ENCODE results near the gene SMCO3. TPM values are rescaled to one million over a fixed set of nuclear protein-coding genes. Genes with fewer than 3 reads are reported as not detected.

Gene SMCO3
- total and polyA plus RNA-seq, 2 of the 8 experiments (the other 6 are each of a cell fraction or from before 2014, with no cell fraction given): not detected

GRCh38 chr12:14825256-14825655 lies 11.3 kb upstream of the SMCO3 start:
- FAIRE-seq (no peak), DNase-seq (ENCODE audit: low read depth in 1 of 2, low spot score in 2 of 2) (no peak)
- Histone ChIP-seq H3K9ac (replicated peaks in 1 of 4; ENCODE audit: extremely low read depth in 1 of 4, low read depth in 3 of 4, low read length in 3 of 4) (no peak overlapping the region), H3K4ac (replicated peaks; ENCODE audit: insufficient read length, low read depth, low read length) (no peak overlapping the region), H4K20me1 (replicated peaks in 1 of 2; ENCODE audit: control insufficient read depth in 1 of 2, insufficient read depth in 2 of 2, low read length in 2 of 2) (no peaks in the 10 kb centered on the region), H3K23ac (ENCODE audit: insufficient read length) (no peak overlapping the region), H3K4me2 (ENCODE audit: insufficient read depth in 1 of 2, low read depth in 2 of 2, low read length in 2 of 2) (no peak overlapping the region), H3K79me1 (ENCODE audit: low read depth, low read length) (no peaks in the 10 kb centered on the region), H3K79me2 (ENCODE audit: control insufficient read depth in 1 of 2, insufficient read depth in 2 of 2, low read length in 2 of 2) (no peaks in the 10 kb centered on the region), H2AFZ (ENCODE audit: low read length) (no peak overlapping the region), H2BK15ac (ENCODE audit: low read length) (no peak overlapping the region), H3K14ac (ENCODE audit: insufficient read length) (no peak overlapping the region), H2BK5ac (ENCODE audit: low read depth, low read length) (no peak overlapping the region), H4K8ac (ENCODE audit: extremely low read depth, insufficient read depth, low read length) (no peak overlapping the region), H4K5ac (ENCODE audit: insufficient read length, low read depth, low read length) (no peak overlapping the region), H2BK120ac (replicated peaks; ENCODE audit: low read depth, low read length) (no peak overlapping the region), H3K27ac (ENCODE audit: low read depth, low read length) (no peak overlapping the region), H3K56ac (replicated peaks; ENCODE audit: insufficient read length, low read depth, low read length) (no peak overlapping the region), H4K91ac (replicated peaks; ENCODE audit: insufficient read length, low read length) (no peak overlapping the region), H3K36me3 (ENCODE audit: control insufficient read depth in 2 of 4, insufficient read depth in 4 of 4, low read length in 3 of 4) (no peaks in the 10 kb centered on the region), H3K9me3 (ENCODE audit: insufficient read depth in 2 of 2, low read depth in 1 of 2, low read length in 1 of 2) (no peaks in the 10 kb centered on the region), H3K23me2 (ENCODE audit: low read depth, low read length) (no peaks in the 10 kb centered on the region; the same call in 1 of the 2 replicates), H3K18ac (ENCODE audit: extremely low read depth, low read length) (no peak overlapping the region), H3K27me3 (replicated peaks in 1 of 4; ENCODE audit: control insufficient read depth in 3 of 4, extremely low read depth in 1 of 4, insufficient read depth in 3 of 4, low read length in 3 of 4) (no peaks in the 10 kb centered on the region), H2BK12ac (ENCODE audit: low read depth, low read length) (no peak overlapping the region), H2AK5ac (ENCODE audit: low read depth, low read length) (no peak overlapping the region), H3K4me1 (replicated peaks in 1 of 4; ENCODE audit: control insufficient read depth in 3 of 4, insufficient read depth in 4 of 4, low read length in 3 of 4) (no peaks in the 10 kb centered on the region; a peak in 2 of 7 replicates), H3K4me3 (ENCODE audit: extremely low read depth in 1 of 4, insufficient read depth in 2 of 4, low read depth in 3 of 4, low read length in 4 of 4) (no peak overlapping the region), H2BK20ac (ENCODE audit: low read length) (no peak overlapping the region)
- ChIA-PET POLR2A (ENCODE audit: partially characterized antibody) (interaction anchor here (1.0 to 1.1 kb wide), 2 partner anchors 52 to 53 kb away, joined by 3 to 4 read pairs; no protein-coding TSS in a partner anchor), CTCF (ENCODE audit: partially characterized antibody) (interaction anchor here (0.7 to 1.9 kb wide), 6 partner anchors 16 to 396 kb away, joined by 3 to 6 read pairs (median 4); partner anchors contain the start of gene RERG)
- TF ChIP-seq KDM1A (IDR thresholded peaks at IDR 0.05; ENCODE audit: borderline replicate concordance, low read length) (no peak), RBBP5 (IDR thresholded peaks at IDR 0.05; ENCODE audit: borderline replicate concordance, low read depth, low read length) (no peak), TBP (IDR thresholded peaks at IDR 0.05; ENCODE audit: low read depth, low read length) (no peak), PHF8 (conservative IDR thresholded peaks at IDR 0.05; ENCODE audit: low read depth, low read length) (no peak), FOSL1 (IDR thresholded peaks at IDR 0.05; ENCODE audit: insufficient read depth, low read depth, low read length) (no peak), MAFK (IDR thresholded peaks at IDR 0.05; ENCODE audit: low read depth, low read length) (no peak), SIN3A (conservative IDR thresholded peaks at IDR 0.05 in 1 of 2, IDR thresholded peaks at IDR 0.05 in 1 of 2; ENCODE audit: low read depth in 1 of 2, low read length in 2 of 2) (no peak), GTF2F1 (IDR thresholded peaks at IDR 0.05; ENCODE audit: borderline replicate concordance, low read depth, low read length) (no peak), POU5F1 (IDR thresholded peaks at IDR 0.05; ENCODE audit: low read depth, low read length) (no peak), TAF7 (optimal IDR thresholded peaks at IDR 0.05; ENCODE audit: borderline replicate concordance, low read depth, low read length) (no peak), ATF2 (IDR thresholded peaks at IDR 0.05; ENCODE audit: low read length) (no peak), CEBPB (IDR thresholded peaks at IDR 0.05; ENCODE audit: low read depth, low read length) (no peak), E2F6 (IDR thresholded peaks at IDR 0.05) (no peak)

All from H1 (cell line).